HFF-Myc (cell line): ENCODE data around the gene PAK6.

ENCODE experiments used
- DNase-seq: peaks from one replicate; pipeline ENCODE4 v3.0.0-alpha.2; 2011; ENCODE audit warnings: low read depth; ENCODE audit errors: extremely low read depth
- H3K4me3 ChIP-seq: replicated peaks from 2 replicates; pipeline ENCODE4 v1.5.1; 2011; ENCODE audit warnings: low read depth, mild to moderate bottlenecking, control low read depth, low read length
- CTCF ChIP-seq: IDR thresholded peaks from 2 replicates; pipeline ENCODE4 v1.5.1; 2012; ENCODE audit warnings: mild to moderate bottlenecking, low read depth, low read length, control low read depth; ENCODE audit errors: missing control alignments

Gene PAK6

GRCh38 chr15:40233727-40234577, 4.9 kb upstream of the PAK6 start:
- H3K4me3 ChIP-seq = no peak overlapping the region
- DNase-seq = no peak
- no peak for TF ChIP-seq CTCF

GRCh38 chr15:40234783-40235182, 4.1 kb upstream of the PAK6 start:
- no peak for DNase-seq
- H3K4me3 ChIP-seq = no peak overlapping the region
- no peak for TF ChIP-seq CTCF

- DNase-seq = no peak
- no peak for TF ChIP-seq CTCF
- no peak overlapping the region for H3K4me3 ChIP-seq
Observed at GRCh38 chr15:40235201-40235885, 3.5 kb upstream of the PAK6 start.

- TF ChIP-seq CTCF = no peak
- H3K4me3 ChIP-seq = no peak overlapping the region
Observed at GRCh38 chr15:40239404-40239692, 485 bp downstream of the PAK6 start.

GRCh38 chr15:40239693-40240618, 1.1 kb downstream of the PAK6 start:
- TF ChIP-seq CTCF = no peak
- DNase-seq = no peak

More at GRCh38 chr15:40239404-40239692, 485 bp downstream of the PAK6 start:
- DNase-seq = no peak

GRCh38 chr15:40240619-40241221, 1.9 kb downstream of the PAK6 start:
- TF ChIP-seq CTCF = no peak

More at GRCh38 chr15:40239693-40240618, 1.1 kb downstream of the PAK6 start:
- H3K4me3 ChIP-seq = no peak overlapping the region

More at GRCh38 chr15:40240619-40241221, 1.9 kb downstream of the PAK6 start:
- no peak overlapping the region for H3K4me3 ChIP-seq
- no peak for DNase-seq
